Ramos (cell line): ENCODE data around the gene NKX1-1.

ENCODE experiments used
- in situ Hi-C: fragments of 300-500 bp; cut with MboI; formaldehyde crosslinking; loops from one replicate; pipeline ENCODE4 v1.14.3; 2022; ENCODE audit warnings: low sequenced_read_pairs; ENCODE audit not compliant: unreplicated experiment

NKX1-1 gene

DNA sequence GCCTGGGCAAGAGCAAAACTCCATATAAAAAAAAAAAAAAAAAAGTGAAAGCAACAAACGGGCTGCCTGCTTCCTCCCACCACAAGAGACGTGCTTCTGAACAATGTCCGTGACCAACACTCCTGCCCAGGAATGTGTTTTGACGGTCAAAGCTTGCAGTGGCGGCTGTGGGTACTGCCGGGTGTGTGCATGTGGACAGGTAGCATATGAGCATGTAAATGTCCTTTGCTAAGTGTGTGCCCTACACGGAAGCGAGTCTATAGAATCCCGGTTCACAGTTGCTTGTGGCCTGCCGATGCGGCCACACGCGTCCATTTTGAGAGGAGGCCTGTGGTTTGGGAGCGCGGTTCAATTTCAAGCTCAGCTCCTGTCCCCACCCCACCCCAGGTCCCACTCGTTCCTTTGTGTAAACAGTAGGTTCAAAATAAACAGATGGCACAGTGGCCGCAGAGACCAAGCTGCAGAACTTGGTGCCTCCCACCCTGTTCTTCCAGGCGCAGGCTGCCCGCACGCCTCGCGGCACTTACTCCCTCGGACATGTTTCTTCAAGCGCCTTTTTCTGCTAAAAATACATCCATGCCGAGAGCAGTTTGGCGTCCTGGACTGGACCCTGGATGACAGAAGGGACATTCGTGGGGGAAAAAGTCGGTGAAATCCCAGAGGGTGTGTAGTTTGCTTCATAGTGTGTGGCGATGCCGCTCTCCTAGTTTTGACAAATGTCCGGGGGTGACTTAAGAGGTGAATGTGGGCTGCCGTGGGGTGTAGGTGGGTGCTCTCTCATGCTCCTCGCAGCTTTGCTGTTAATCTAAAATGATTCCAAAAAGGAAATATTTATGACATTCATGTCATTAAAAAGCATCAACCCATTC is 11.5 kb upstream of the NKX1-1 start:
- in situ Hi-C loops: no loop called here

- in situ Hi-C loops: no loop called here
Measured at GRCh38 chr4:1416948-1417260, 10.7 kb upstream of the NKX1-1 start.

DNA sequence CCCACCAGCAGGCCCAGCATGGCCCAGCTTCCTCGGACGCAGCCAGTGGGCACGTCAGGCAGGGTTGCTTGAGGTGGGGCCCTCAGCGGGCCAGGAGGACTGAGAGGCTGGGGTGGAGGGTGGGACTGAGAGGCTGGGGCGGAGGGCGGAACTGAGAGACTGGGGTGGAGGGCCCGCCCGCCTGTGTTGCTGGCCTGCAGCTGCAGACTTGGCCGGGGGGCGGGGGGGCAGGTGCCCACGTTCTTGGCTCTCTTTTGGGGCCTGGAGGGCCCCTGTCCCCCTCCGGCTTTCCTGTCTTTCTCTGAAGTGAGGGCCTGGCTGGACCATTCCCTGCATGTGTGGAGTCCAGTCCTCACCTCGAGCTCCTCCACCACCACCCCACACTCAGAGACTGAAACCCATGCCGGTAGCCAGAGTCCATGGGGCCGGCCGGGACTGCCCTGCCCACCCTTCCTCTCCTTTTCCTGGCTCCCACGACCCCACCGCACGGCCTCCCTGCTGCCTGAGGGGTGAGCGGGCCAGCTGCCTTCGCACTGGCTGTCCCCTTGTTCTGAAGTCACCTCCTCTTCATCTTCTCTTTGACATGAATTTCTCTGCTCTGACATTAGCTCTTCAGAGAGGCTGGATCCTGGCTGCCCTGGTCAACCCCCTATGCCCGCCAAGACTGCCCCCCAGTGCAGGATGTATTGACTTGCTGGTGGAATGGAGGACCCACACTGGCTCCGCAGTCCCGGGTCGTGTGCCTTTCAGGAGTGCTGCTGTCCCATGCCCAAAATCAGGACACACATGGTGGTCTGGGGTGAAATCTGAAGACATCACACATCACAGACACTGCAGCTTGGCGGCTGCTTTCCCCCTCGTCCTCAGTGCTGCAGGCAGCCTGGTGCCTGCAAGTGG is 10.1 kb upstream of the NKX1-1 start:
- in situ Hi-C loops: no loop called here

DNA sequence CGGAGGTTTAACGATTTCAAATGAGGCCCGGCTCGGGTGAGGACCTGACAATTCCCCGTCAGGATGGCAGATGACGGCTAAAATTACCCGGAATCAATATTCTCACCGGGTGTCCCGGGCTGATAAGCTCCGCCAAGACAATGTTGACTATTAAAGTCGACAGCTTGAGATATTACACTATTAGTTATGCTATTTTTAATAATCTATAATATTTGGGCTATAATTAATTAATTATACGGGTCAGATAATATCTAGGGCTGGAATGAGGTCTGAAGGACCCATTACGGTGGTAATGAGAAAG is 9.4 kb upstream of the NKX1-1 start:
- in situ Hi-C loops: no loop called here

DNA sequence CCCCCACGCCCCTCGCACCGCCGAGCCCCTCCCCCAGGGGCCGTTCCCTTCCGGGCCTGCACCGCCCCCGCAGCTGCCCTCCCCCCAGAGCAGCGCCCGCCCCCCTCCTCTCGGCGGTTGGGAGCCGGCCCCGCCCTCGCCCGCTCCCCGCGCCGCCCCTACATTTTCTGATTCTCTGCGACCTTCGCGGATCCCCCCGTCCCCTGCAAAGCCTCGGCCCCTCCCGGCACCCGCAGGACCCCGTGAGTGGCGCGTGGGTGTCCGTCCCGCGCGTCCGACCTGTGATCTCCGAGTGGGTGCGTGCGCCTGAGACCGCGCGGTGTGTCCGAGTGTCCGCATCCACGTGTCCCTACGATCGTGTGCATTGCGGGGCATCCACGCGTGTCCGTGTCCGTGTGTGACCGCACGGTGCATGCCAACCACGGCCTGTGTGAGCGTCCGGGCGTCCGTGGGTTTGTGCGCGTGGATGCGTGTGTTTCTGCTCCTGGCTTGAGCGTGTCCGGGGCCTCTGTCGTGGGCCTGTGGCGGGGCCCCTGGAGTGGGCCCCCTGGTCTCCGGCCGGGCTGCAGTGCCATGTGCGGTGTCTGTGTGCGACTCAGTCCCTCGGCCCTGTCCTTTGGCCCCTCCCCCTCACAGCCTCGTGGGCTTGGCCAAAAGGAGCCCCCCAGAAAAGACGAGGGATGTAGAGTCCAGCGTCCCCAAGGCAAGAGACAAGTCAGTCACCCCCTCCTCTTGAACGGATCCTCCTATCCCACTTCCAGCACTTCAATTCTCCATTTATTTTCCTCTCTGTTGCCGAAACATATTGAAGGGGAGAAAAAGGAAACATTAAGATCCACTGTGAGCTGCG is 8.8 kb upstream of the NKX1-1 start:
- in situ Hi-C loops: no loop called here

DNA sequence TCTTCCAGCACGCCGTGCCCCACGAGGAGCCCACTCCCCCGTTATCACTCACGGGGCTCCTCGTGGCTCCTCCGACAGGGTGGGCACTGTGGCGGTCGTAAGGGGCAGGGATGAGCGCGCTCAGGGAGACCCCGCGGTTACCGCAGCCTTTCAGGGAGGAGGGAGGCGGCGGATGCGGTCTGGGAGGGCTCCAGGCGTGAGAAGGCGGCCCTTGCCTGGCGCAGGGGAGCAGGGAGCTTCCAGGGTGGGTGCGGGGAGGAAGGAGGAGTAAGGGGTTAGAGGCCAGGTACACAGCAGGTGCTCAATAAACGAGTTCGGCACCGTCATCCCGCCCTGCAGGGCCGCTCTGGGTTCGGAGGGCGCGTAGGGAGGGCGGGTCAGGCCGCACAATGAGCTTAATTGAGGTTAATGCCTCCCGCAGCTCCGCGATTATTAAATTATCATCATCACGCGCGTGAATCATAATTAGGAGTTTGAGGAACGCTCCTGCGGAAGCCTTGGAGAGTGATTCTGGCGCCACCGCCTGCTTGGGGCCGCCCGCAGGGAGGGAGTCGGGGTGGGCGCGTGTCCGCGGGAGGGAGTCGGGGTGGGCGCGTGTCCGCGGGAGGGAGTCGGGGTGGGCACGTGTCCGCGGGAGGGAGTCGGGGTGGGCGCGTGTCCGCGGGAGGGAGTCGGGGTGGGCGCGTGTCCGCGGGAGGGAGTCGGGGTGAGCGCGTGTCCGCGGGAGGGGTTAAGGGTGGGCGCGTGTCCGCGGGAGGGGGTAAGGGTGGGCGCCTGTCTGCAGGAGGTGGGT is 7.6 kb upstream of the NKX1-1 start:
- in situ Hi-C loops: no loop called here

GRCh38 chr4:1413204-1413663 is 7.0 kb upstream of the NKX1-1 start:
- in situ Hi-C loops: no loop called here

DNA sequence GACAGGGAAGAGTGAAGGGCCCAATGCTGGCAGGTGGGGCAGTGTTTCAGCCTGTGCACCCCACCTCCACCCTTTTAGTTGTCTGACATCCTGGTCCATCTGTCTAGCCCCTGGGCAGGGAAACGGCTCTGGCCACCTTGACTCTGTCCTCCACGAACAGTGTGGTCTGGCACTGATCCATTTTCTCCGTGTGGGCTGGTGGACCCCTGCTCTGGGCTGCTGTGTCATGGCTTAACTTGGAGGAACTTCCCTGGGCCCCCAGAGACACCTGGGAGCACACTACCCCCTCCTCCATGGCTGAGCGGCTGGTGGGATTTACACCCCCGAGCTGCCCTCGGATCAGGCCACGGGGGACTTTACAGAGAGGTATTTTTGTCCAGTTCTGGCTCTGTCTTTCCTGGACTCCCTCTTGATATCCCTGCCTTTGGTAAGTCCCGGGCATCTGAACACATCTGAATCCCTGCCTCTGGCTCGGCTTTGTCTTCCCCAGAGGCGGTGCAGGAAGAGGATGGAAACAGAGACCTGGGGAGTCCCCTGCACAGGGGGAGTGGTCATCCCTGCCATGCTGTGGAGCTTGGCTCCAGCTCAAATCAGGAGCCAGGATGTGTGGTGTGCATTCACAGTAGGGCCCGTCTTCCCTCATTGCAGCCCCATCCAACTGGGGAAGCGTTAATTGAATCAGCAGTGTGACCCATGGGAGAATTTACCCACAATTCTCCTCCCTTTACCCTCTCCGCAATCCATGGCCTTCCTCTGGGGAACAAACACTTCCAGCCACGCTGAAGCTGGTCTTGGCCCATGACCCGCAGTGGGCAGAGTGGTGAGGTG is 6.3 kb upstream of the NKX1-1 start:
- in situ Hi-C loops: no loop called here

- in situ Hi-C loops: no loop called here
Measured at GRCh38 chr4:1411436-1412375, 5.5 kb upstream of the NKX1-1 start.

GRCh38 chr4:1410491-1411325 is 4.5 kb upstream of the NKX1-1 start:
- in situ Hi-C loops: no loop called here

DNA sequence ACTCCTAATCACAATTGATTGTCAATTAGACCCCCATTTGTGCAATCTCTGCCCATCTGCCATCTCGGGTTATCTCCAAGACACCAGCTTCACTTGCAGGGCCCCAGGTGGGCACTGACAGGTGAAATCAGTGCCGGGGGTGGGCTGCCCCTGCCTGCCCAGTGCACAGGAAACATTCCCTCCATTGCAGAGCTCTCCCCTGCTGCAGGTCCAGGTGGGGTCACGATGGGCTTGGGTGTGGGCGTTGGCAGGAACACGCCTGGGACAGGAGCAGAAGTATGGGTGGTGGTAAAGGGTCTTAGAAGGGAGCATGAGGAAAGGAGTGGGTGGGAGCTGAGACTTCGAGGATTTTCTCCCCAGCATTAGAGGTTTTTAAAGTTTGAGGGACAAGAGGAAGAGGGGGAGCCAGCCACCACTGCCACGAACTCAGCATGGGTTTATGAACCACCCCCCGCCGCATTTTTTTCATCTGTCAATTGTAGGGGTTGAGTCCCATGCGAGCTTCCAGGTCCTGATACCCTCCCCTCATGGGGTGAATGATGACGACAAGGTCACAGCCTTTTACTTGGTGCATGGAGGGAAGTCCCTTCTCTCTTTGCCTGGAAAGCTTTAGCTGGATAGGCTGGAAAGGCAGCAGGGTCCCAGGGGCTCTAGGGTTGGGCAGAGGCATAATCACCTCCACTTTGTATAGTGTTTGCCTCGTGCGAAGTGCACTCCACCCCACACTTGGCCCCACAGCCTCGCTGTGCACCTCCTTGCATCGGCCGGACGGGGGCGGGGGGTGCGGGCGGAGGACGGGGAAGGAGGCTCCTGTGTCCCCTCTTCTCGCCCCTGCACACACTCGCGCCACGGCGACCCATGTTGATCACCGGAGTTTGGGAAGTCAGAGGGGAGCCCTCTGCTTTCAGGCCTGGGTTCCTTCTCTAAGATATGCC is 3.5 kb upstream of the NKX1-1 start:
- in situ Hi-C loops: no loop called here

GRCh38 chr4:1409079-1409478 is 2.8 kb upstream of the NKX1-1 start:
- in situ Hi-C loops: no loop called here

DNA sequence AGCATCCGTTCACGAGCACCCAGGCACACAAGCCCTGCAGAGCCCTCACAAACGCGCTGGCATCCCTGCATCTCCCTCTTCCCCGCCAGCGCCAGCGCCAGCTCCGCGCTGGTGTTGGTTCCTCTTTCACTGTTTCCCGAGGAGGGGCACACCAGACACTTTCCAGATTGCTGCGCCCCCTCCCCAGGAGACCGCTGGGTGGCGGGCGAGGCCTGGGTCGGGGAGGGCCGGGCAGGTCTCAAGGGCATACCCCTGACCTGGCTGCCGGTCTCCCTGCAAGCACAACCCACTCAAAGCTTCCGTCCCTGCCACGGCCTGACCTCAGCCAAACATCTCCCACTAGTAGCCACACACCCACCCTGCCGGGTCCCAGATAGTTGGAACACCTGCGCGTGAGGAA is 2.2 kb upstream of the NKX1-1 start:
- in situ Hi-C loops: no loop called here

DNA sequence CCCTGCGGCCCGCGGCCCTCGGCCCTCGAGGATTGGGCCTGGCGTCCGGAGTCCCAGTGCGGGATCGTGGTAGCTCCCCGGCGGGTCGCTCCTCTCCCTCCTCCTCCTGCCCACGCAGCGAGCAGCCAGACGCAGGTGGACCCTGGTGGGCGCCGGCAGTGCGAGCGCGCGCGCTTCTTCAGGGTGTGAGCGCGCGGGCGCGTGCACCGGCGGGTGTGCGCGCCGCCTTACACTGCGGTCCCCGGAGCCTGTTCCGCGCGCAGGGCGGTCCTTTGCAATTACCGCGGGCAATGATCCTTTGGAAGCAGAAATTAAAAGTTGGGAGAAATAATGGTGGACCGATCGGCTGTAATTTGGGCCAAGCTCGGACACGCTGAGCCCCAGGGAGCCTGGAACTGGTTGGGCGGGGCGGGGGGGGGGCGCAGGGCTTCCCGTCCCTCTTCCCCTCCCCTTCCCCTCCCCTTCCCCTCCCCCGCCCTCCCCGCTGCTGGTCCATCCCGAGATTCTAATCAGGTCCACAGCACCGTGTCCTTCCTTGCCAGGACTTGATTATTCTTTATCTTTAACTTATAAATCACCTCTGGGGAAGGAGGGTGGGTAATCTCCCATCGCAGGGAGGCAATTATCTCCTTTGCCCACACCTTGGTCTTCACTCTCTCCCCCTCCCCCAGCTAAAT is 1.6 kb upstream of the NKX1-1 start:
- in situ Hi-C loops: no loop called here

- in situ Hi-C loops: no loop called here
Measured at GRCh38 chr4:1406981-1407656, 877 bp upstream of the NKX1-1 start.
